Cerebellar cortex (tissue), 1 donor: Measurements from ENCODE around the gene CSPG5.

Experiments used
- DNase-seq: peaks from one replicate; pipeline ENCODE4 v3.0.0-alpha.2; 2015; ENCODE audit warnings: low spot score

Gene CSPG5

DNA sequence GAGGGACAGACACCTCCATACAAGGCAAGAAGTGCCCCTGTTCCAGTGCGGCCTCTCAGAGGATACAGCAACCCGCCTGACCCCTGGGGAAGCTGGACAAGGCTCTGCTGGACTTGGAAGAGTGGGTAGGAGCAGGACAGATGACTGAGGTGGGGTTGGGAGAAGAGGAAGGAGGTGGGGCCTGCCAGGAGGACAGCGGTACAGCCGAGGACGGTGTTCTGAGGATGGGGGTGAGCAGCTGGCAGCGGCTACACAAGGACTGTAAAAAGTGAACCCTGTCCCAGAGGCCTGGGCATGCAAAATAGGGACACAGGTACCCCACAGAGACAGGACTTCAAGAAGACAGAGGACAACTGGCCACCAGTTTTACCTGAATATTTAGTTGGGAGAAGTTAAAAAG is 41.7 kb downstream of the CSPG5 start:
- no peak for DNase-seq

DNA sequence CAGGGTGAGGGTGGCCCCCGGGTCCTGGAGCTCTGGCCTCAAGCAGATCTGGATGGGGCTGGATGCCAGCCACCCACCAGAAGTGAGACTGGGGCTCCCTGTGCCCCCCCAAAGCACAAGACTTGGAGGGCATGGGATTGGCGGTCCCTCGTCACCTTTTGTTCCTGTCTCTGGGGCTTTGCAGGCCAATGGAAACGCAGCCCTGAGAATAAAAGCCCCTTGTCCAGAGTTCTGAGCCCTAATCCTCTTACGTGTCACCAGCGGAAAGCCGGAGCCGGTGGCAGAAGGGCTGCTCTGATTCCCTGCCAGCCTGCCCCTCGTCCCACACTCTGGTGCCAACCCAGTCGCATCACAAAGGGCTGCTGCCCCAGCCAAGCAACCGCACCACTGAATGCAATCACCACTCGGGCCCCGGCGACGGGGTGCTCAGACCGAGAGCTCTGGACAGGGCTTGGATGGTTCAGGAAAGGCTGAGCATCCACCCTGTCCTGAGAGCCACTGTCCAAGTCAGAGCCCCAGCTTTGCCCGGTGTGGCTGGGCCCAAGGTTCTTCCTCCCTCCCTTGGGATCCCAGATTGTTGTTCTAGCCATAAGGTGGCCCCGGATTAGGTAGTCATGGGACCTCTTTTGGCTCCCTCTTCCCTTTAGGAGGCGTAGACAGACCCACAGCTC is 42.3 kb downstream of the CSPG5 start:
- no peak for DNase-seq

DNA sequence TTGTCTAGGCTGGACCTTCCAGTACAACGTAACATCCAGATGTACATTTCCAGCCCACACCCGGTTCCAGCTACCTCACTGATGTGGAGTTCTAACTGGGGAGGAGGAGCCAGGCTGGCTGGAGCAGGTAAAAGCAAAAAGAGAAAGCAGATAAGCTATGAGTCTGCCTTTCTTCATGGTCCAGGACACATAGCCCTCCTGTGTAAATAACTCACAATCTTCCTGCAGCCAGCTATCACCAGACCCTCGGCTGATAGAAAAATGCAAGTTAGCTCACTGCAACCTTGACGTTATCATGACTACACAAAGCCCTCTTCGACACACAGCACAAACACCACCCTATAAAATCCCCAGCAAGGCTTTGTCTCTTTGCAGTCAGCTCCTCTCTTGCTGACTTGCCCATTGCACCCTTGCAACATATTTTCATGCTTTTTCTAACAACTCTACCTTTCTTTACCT is 44.6 kb downstream of the CSPG5 start:
- DNase-seq, result no peak

DNA sequence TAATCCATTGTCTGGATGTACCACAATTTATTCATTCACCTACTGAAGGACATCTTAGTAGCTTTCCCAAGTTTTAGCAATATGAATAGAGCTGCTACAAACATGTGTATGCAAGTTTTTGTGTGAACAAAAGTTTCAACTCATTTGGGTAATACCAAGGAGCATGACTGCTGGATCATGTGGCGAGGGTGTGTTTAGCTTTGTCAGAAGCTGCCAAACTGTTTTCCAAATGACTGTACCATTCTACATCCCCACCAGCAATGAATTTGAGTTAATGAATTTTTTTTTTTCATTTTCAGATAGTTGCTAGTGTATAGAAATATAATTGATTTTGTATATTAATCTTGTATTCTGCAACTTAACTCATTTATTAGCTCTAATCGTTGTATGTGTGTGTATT is 45.2 kb downstream of the CSPG5 start:
- no peak for DNase-seq

DNA sequence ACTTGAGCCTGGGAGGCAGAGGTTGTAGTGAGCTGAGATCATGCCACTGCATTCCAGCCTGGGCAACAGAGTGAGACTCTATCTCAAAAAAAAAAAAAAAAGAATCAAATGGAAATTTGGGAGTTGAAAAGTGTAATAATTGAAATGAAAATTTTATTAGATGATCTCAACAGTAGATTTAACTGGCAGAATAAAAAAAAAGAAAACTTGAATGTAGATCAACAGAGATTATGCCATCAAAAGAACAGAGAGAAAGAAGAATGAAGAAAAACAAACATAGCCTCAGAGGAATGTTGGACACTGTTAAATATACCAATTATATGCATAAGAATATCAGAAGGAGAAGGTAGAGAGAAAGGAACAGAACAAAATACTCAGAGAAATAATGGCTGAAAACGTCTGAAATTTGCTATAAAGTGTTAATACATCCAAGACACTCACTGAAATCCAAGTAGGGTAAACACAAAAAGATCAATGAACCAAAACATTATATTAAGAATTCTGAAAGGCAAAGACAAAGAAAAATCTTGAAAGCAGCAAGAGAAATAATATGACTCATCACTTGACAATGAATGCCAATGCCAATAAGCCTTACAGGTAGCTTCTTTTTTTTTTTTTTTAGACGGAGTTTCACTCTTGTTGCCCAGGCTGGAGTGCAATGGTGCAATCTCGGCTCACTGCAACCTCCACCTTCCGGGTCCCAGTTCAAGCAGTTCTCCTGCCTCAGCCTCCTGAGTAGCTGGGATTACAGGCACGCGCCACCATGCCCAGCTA is 50.5 kb downstream of the CSPG5 start:
- no peak for DNase-seq

DNA sequence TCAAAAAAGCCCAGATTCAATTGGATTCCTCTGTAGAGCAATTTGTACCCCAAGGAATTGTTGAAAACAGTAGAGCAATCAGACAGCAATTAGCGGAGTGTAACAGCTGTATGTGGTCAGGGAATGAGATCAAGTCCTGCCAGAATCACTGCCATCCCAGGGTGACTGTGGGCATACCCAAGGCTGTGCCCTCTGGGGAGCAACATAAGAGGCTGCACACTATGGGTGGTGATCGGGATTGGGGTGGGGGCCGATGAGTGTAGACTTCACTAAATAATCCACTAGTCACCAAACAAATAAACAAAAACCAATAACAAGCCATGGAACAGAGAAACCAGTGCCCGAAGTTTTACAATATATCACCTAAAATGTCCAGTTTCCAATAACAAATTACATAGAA is 53.0 kb downstream of the CSPG5 start:
- no peak for DNase-seq

DNA sequence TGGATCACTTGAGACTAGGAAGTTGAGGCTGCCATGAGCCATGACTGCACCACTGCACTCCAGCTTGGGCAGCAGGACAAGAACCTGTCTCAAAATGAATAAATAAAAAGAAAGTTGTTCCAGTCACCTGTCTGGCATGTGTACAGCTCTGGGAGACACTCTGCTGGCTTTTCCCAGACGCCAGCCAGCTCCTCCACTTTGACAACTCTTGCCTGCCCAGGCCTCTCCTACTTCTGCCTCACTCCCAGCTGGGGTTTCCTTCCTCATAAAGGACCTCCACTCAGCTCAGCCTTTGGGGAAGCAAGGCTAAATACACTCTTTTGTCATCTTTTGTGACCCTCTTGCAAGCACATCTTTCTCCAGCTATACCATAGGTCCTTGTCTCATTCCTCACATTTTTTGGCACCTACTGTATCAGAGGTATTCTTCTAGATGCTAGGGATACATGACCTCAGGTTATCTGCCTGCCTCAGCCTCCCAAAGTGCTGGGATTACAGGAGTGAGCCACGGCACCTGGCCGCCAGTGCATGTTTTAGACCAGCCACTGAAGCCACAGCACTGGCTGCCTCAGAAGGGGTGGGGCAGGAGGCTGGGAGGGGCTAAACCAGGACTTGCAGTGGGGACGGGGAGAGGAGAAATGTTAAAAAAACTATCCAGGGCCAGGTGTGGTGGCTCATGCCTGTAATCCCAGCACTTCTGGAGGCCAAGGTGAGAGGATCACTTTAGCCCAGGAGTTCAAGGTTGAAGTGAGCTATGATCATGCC is 55.2 kb downstream of the CSPG5 start:
- DNase-seq, result no peak

DNA sequence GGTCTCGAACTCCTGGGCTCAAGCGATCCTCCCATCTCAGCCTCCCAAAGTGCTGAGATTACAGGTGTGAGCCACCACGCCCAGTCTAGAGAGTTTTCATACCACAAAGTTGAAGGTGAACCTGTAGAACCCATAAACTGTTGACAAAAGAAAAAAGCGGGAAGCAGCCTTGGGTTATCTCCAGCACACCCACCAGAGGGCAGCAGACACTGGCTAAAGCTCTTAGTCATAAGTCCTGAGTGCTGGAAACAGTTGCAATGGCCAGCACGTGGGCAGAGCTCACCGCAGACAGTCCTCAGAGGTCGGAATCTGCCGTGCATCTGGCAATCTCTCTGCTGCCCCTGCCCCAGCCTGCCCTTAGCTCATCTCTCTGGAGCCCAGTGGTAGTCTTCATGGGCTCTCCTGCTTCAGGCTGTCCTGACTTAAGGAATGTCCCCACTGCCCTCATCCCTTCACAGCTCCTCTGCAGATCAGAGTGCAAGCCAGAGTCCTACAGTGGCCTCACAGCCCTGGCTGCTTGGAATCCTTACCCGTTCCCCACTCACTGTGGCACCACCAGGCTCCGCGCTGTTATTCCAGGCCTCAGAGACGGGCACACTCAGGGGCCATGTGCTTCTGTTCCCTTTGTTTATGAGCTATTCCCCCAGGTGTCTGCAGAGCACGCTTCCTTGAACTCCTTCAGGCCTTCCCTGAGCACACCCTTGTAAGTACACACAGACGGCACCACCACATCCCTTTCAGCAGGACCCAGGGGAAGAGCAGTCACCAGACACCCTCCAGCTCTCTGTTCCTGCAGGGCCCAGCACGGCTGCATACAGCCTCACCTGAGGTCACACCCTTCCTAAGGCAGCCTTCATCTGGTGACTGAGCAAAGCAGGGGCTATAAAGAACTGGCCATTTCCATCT is 56.3 kb downstream of the CSPG5 start:
- DNase-seq, result peak; percentile 95

DNA sequence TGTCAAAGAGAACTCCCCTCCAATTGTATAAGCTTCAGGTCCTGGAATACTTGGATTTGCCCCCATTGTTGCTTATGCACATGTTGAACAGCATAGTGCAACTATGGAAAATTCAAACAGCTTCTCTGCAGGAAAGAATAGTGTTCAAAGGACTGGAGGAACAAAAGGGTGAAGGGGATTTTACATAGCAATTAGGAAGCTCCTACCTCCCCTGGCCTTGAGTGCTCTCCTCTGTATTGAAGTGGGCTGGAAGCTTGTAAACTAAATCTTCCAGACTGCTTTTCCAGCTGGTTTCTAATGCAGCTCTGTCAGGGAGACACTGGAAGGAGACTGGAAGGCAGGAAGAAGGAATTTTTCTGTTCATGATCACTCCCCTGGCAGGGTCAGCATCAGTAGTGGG is 57.9 kb downstream of the CSPG5 start:
- no peak for DNase-seq

DNA sequence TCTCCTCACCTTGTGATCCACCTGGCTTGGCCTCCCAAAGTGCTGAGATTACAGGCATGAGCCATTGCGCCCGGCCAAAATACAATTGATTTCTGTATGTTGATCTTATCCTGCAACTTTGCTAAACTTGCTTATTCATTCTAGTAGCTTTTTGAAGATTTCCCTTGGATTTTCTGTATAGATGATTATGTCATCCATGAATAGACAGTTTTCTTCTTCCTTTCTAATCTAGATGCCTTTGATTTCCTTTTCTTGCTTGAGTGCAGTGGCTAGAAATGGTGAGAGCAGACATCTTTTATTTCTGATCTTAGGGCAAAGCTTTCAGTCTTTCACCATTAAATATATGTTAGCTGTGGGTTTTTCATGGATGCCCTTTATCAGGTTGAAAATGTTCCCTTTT is 60.7 kb downstream of the CSPG5 start:
- DNase-seq, result no peak

DNA sequence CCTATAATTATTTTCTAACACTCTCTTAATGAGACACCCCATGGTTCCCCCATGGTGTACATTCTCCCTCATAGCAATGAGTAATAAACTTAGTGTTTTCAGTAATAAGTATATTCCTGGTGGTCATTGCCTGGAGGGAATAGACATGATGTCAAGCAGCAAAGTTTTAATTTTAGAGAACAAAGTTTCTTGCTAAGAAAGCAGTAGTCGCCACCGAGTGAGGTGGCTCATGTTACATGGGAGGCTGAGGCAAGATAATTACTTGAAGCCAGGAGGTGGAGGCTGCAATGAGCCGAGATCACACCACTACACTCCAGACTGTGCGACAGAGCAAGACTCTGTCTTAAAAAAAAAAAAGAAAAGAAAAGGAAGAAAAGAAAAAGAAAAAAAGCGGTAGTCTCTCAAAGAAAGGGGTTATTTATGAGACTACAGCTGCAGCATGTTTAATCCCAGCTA is 62.8 kb downstream of the CSPG5 start:
- peak; percentile 56 for DNase-seq

DNA sequence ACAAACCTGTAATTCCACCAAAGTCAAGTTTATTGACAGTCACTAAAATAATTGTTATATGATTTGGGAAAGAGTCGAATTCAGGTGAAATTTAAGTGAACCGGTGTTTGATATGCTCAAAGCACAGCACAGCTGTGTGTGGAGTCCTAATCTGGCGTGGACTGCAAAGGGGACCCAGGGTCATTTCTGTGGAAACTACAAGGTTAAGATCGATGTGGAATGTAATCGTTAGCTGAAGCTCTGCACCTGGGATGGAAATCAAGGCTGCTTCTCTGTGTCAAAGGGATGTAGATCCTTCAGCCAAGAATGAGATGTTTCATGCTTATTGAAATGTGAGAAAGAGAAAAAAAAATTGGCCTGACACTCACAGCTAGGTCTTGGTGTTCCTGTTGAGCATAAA is 63.6 kb downstream of the CSPG5 start:
- no peak for DNase-seq

DNA sequence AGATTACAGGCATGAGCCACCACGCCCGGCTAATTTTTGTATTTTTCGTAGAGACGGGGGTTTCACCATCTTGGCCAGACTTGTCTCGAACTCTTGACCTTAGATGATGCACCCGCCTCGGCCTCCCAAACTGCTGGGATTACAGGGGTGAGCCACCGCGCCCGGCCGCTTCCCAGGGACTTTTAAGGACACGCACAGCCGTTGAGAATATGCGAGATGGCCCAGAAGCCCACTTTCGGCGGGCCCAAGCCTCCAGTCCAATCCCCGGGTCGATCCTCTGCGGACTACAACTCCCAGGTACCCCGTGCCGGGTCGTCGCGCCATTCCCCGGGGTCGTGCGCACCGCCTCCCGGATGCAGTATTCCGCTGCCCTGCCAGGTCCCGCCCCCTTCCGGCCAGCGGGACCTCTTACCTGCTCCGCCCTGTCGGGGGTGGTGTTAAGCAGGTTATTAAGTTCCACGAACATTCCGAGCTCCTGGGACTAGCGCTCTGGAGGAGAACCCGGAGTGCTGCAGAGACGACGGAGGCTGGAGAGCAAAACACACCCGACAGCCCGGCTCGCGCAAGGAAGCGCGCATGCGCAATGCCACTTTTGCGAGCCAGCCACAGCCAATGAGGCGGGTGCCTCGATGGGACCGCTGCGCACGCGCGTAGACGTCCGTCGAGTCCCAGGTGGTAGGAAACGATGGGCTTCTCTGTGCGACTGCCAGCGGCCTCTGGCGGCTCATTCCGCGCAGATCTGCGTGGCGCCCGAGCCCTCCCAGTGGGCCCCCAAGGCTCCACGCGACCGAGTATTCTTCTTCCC is 65.3 kb downstream of the CSPG5 start, which contains the start of gene ELP6:
ELP6 (minus strand) TSS at position 588 of the 805 bp plus-strand sequence; CDS start at position 466, 122 bp downstream.
- DNase-seq, result peak; percentile 96

DNA sequence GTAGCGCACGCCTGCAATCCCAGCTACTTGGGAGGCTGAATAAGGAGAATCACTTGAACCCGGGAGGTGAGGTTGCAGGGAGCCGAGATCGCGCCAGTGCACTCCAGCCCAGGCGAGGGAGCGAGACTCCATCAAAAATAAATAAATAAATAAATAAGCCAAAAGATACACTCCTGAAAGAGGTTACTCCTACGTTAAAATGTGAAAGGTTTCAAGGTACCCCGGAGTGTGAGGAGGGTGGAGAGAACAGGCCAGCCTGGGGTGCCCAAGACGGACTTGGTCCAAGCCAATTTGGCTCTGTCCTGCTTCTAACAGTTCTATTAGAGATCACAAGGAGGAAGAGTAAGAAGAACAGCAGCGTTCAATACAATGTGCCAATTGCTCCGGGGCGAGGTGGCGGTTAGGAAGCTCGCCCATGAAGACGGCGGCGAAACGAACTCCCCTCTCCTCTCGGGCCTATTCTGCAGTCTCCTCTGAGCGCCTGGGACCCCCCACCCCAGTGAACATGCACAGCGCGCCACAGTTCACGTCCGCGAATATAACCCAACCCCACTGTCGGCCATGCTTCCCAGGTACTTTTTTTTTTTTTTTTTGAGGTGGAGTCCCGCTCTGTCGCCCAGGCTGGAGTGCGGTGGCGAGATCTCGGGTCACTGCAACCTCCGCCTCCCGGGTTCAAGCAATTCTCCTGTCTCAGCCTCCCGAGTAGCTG is 66.1 kb downstream of the CSPG5 start:
- peak; percentile 24 for DNase-seq
